GM19452 (cell line): ENCODE results near the gene ADAM12.

Source experiments
- ATAC-seq: cut with Tn5 transposase; IDR thresholded peaks from one replicate; pipeline ENCODE4 v1.9.1; 2021; ENCODE audit not compliant: unreplicated experiment

The ADAM12 gene, protein sequence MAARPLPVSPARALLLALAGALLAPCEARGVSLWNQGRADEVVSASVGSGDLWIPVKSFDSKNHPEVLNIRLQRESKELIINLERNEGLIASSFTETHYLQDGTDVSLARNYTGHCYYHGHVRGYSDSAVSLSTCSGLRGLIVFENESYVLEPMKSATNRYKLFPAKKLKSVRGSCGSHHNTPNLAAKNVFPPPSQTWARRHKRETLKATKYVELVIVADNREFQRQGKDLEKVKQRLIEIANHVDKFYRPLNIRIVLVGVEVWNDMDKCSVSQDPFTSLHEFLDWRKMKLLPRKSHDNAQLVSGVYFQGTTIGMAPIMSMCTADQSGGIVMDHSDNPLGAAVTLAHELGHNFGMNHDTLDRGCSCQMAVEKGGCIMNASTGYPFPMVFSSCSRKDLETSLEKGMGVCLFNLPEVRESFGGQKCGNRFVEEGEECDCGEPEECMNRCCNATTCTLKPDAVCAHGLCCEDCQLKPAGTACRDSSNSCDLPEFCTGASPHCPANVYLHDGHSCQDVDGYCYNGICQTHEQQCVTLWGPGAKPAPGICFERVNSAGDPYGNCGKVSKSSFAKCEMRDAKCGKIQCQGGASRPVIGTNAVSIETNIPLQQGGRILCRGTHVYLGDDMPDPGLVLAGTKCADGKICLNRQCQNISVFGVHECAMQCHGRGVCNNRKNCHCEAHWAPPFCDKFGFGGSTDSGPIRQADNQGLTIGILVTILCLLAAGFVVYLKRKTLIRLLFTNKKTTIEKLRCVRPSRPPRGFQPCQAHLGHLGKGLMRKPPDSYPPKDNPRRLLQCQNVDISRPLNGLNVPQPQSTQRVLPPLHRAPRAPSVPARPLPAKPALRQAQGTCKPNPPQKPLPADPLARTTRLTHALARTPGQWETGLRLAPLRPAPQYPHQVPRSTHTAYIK

DNA sequence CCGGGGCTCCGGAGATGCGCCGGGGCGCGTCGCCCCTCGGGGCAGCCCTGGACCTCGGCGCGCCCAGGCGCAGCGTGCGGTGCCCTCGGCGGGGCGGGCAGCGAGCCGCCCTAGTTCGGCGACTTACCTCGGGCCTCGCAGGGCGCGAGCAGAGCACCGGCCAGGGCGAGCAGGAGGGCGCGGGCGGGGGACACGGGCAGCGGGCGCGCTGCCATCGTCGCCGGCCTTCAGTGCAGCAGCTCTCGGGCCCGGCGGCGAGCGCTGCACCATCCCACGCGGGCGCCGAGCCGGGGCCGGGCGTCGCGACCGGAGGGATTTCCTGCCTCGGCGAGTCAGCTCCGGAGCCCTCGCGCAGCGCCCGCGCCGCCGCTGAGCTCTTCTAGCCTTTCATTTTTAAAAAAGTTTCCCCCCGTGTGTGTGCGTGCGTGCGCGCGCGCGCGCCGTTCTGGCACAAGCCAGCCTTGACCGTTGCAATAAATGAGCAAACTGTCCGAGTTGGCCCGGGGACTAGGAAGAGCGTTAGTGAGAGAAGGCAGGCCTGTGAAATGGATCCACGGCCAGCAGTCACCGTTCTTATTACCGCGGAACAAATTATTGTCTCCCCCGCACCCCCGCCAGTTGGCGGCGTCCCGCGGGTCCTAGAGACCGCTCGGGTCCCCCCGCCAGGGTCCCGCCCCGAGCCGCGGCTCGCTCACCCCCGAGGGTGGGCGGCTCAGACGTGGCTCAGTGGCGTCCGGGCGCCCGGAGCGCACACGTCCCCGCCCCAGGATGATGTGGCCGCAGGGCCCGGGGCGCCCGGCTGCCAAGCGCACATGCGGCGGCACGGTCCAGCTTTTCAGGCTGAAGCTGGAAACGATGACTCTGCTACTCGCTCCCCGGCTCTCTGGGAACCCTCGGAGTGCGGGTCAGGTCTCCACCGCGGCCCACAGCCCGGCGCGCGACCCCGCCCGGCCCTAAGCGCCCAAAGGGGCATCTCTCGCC is at the start of gene ADAM12:
ADAM12 (minus strand) TSS at position 547 of the 981 bp plus-strand sequence; CDS start at position 215, 332 bp downstream.
- no peak for ATAC-seq

DNA sequence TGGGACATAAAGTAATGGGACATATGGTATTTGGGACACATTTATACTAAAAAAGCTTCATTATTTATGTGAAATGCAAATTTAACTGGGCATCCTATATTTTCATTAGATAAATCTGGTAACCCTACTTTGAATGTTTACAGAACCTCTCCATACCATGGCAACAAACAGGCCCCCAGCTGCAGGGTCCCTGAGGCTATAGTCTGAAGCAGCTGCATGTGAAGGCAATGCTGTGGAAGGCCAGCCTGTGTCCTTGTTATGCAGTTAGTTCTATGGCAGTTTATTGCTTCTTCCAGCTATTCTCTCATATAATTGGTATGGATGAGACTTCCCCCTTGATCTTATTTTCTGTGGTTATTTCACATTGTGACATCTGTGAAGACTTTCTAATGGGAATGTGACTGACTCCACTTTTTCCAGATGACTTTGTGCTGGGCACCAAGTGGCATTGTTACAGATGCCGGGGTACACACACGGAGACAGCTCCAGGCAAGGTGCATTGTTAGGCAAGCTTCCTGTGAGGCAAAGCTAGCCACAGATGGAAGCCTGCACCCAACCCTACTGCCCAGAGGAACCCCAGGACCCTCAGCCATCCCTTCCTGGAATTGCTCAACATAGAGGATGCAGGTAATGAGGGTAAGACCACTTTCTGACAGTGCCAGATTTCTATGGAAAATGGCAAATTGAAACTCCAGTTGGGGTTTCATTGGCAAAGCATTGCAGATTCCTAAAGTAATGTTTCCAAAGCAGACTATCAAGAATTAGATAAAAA is 49.5 kb upstream of the ADAM12 start:
- no peak for ATAC-seq

DNA sequence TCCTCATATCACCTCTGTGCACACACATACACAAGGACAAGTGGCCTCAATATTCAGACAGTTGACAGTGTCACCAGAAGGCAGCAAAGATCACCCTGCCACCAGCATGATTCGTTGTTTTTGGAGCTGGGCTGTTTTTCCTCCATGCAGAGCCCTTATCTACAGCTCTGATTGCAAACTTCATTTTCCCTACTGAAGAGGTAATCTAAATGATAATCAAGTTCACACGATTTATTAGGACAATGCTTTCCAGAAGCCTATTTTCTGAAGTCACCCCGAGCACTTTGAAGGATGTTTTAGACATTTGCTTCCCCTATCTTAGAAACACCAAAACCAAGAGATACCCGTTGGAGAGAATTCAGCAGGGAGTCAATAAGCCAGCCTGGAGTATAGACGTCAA is 46.0 kb upstream of the ADAM12 start:
- ATAC-seq, result no peak

DNA sequence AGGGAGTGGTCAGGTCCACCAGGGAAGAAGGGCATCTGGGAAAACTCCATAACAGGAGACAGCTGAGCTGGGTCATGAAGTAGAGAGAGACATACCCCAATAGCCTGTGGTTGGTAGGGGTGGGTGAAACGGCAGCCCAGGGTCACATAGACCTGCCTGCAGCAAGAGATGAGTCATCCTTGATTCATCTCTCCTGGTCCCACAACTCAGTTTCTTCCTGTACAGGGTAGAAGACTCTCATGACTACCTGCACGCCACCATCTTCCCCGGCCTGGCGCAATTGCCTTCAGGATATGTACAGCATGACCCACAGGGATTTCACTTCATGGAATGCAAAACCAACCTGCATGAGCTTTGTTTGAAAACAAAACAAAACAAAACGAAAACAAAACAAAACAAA is 45.1 kb upstream of the ADAM12 start:
- no peak for ATAC-seq

DNA sequence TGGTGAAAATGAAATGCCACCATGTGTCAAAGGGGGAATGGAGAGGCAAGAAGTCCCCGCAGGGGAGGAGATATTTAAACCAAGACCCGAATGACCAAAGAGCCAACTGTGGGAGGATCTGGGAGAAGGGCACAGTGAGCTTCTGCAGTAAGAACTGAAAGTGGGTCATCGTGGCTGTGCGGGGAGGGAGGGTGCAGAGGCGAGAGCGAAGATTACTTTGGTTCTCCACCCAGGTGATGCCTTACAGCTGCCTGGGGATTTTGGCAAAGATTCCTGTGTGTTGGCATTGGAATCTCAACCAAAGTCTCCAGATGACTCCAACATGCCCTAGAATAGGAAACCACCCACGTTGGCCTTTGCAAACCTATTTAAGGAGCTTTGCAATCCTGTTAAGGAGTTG is 44.2 kb upstream of the ADAM12 start:
- no peak for ATAC-seq

DNA sequence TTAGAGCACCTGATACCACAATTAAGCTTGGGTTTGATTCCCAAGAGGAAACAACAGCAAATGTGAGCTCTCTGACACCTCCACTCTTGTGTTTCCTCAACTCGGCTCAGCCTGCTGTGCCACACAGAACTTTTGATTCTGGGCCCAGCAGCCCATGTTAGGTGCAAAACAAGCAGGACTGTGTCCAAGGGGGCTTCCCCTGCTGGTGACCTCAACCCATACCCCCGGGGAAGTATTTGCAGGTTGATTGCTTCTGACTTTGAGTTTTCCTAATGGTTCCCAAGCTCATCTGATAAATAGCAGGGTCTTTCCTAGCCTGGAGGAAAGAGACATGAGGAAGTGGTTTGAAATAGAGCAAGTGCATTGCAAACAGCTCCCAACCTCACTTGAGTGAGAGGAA is 43.5 kb upstream of the ADAM12 start:
- no peak for ATAC-seq

DNA sequence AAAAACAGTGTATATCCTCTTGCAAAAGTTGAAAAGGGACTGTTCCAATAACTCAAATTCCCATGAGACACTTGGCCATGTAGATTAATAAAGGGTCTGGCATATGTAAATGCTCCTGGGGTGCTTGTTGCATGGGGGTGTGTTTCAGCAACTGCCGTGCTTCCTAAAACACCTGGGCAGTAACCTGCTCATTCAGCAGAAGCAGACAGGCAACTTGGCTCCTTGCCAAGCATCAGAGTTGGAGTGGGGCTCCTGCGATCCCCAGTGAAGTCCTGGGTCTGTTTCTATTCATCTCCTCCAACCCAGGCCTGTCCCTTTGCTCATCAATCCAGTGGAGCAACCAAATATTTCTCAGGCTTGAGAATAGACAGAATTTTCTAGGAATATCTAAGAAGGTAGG is 42.2 kb upstream of the ADAM12 start:
- ATAC-seq, result no peak

DNA sequence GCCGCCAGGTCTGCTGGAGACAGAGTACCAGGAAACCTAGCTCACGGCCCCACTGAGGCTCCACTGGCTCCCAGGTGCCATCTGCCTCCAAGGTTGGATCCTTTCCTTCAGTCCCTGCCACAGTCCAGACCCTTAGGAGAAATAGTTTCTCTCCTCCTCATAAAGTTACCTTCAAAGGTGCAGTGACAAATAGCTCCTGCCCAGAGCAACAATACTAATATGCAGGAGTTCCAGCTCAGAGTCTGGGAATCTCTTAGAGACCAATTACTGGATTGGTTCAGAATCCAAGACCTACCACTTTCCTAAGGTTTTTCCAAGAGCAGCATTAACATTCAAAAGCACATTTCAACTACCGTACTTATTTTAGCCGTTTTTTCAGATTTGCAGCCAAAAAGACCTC is 41.0 kb upstream of the ADAM12 start:
- no peak for ATAC-seq

DNA sequence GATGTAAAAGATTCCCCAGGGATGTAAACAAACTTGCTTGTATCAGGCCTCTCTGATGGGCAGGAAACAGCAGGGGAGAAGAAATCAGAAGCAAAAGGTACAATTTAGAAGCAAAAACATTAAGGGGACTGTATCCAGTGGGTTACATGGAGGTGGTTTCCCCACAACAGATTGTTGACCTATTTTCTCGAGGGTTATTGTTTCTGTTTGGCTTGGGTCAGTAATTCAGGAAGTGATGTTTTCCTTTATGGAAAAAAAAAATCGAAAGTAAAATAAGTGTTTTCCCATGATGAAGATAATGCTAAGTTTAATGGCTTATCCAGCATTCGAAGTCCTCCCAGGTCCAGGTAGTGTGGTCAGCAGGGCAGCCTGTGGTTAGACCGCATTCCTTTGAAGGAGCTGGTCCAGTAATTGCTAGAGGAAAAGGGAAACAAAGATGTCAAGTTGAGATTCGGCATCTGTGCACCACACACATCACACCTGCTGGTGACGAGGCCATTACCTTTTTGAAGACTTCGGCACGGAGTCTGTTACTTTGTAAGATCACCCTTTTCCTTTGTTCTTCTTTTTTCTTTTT is 37.3 kb upstream of the ADAM12 start:
- ATAC-seq, result no peak

DNA sequence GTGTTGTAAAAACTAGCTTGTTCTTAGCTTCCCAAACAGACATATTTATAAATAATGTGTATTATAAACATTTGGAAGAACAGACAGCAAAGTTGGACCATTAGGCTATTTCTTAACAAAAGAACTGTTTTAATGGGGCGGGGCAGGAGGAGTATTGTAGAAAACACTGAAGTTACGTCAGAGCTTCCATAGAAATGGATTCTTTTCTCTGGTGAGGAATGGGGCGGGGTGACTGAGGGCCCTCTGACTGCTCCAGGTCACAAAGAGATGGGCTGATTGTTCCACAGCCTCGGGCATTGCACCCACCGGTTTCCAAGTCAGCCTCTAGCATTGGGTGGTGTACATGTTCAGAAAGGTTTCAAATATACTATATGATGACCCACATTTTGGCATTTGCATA is 36.8 kb upstream of the ADAM12 start:
- ATAC-seq, result no peak

DNA sequence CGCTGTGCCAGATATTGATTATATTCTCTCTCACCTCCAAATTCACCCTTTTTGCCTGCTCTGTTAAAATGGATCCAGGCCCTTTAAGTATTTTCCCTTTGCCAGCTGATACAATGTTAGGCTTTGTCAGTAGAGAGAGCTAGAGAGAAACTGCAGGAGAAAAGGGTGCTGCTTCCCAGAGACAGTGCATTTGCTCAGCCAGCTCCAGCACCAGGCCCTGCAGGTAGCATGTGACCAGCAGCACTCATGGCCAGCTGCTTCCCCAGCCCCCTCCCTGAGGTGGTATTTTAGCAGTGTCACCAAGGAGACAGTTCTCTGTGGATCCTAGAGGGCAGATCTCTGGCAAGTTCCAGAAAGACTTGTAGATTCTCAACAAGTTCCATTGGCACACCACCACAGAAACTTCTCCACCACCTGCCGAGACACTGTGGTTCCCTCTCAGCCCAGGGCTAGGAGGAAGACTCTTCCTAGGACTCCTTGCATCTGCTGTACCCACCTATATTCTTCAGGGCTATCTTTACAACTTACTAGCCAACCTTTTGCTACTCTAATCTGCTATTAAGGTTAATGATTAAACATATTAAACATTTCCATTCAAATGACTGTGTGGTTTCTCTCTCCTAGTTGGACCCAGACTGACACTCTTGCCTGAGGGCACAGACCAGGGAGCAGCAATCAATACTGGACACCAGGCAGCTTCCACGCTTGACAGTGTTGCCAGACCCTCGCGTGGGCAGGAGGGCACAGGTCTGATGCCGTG is 35.6 kb upstream of the ADAM12 start:
- no peak for ATAC-seq

DNA sequence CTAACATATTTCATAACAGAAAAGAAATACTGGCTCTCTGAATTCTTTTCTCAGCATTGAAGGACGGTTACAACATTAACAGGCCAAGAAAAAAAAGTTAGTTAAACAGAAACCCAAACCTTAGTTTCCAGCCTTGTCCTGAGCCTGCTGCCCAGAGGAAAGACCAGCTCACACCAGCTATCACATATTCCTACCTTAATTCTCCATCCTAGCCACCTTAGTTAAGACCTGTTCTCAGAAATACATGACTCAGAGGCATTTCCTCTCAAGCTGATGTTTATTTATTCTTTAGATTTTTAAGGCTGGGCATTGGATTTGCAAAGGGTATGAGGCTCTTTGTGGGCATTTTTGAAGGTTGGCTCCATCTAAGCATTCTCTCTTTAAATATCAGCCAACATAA is 34.3 kb upstream of the ADAM12 start:
- ATAC-seq, result no peak

DNA sequence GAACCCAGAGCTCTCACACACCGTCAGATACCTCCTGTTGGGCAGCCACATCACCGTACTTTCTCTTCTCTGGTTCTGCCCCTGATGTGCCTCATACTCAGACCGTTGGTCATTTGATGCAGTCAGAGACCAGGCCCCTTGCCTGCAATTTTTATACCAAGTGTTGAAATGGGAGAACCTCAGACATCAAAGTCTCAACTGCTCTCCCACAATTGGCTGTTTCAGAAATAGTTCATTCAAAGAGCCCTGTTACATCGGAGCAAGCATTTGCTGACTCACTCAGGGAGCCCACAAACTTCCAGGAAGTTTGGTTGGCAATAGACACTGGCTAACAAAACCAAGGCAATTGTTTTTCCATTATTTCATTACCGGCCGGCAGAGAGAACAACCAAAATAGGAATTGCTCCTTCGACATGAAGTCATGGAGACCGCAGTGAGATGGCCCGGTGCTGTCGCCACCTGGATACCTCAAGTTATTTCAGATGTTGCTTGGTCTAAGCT is 33.5 kb upstream of the ADAM12 start:
- ATAC-seq, result no peak

DNA sequence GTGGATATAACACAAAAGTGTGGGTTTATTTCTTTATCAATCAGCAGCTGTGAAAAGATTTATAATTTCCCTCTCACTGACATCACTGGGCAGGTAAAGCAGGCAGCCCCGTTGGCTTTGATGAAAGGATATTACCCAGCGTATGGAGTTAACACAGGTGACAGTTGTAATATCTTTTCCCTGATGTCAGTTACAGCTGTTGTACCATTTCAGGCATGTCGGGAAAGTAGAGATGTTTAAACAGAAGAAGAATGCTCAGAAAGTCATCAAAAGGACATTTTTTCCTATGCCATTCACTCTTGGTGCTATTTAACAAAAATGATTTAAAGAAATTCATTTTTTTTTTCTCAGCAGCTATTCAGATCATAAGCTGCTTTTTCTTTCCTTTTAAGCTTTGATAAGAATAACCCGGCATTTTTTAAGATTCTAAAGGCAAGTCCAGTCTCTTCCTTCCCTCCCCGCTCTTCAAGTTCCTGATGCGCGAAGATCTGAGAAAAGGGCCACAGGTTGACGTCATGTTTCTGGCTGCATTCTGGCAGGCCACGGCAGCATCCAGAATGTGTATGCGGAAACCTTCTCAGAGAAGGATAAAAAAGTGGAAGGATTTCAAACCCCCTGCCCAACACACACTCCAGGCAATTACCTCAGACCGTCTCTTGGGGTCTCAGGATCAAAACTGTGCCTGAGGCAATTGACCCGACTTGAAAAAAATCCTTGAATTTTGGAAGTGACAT is 32.5 kb upstream of the ADAM12 start:
- ATAC-seq, result no peak

DNA sequence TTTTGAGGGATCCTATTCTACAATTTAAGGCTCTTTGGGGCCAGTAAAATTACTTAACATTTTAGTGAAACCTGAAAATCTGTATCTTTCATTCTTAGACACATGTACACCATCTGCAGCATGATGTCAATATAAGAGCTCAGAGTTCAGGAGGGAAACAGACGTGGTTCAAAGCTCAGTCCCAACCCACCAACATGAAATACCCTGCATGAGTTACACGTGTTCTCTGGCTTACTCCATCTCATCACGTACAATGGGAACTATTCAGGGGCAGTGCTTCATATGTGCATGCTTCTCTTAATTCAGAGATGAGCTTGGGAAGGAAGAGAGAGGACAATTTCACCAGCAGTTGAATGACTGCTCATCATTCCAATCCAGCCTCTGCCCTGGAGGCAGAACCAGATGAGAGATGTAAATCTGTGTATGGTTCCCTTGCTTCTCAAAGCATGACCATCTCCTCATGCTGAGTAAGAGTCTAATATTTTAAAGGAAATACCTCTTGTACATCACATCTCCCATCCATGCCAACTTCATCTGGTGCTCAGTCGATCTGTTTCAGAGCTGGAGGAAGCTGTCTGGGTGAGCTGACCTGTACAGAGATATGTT is 29.0 kb upstream of the ADAM12 start:
- no peak for ATAC-seq

DNA sequence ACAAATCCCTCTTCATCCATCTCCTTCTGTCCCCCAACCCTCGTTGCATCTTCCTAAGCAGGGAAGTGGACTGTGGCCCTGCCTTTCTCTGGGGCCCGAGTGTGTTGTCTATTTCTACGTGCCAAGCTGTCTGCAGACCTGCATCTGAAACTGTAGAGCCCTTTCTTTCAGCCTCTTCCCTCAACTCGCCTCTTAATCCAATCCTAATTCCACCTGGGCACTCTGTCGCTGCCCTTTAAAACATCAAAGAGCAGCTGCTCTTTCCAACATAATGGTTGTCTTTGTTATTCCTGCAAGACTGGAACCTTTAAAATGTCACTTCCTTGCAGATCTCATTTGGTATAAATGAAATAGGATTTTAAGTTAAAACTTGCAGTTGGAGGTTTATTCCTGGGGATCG is 21.5 kb upstream of the ADAM12 start:
- no peak for ATAC-seq

DNA sequence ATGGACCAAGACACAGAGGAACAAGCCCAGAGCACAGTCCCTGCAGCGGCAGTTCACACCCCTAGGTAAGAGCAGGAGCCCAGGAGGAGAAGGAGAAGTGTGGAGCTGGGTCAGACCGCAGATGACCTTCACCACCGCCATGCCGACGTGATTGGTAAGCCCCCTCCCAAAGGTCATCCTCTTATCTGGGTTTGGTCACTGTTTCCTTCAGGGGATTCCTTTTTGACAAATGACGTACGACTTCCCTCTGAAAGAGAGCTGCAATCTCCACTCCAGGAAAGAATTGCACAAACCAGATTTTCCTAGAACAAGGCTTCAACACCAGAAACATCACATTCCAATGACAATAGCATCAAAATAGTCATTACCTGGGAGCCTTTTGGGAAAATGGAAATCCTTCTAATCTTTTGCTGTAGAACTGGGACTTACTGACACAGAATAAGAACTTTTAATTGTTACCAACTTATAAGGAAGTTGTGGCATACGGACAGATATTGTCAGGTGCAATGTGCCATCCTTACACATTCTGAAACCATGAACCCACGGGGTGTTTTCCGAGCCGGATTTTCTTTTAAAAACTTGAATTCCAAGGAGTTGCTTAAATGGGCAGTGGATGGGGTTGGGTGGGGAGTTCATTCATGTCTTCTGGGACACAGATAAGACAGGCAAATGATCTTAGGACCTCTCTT is 20.8 kb upstream of the ADAM12 start:
- no peak for ATAC-seq
